Measurements from ENCODE around the gene CNTNAP5.

GRCh38 chr2:124547700-124548099 is 522.6 kb downstream of the CNTNAP5 start:
- TF ChIP-seq CTCF (conservative IDR thresholded peaks at IDR 0.05; ENCODE audit: low read depth, low read length) (no peak), EZH2 (IDR thresholded peaks at IDR 0.05; ENCODE audit: borderline replicate concordance, low read depth, low read length, poor library complexity, severe bottlenecking) (no peak)
